Large intestine (tissue), 1 donor: ENCODE measurements around the gene HOXB7. TPM values are rescaled to one million over a fixed set of nuclear protein-coding genes. Genes with fewer than 3 reads are reported as not detected.

Source experiments
- polyA plus RNA-seq: library from polyadenylated mRNA; unstranded; fragments of 120-200 nt; gene quantifications from one replicate; pipeline ENCODE4 v1.2.1, GENCODE V29; 2013

HOXB7 gene
- polyA plus RNA-seq, 1 donor: 3.5 TPM

Other genes starting within 250 kb of the HOXB7 start
- 3.0 TPM for gene SKAP1, start 180.8 kb downstream of the HOXB7 start, polyA plus RNA-seq
- gene HOXB1, start 80.0 kb downstream of the HOXB7 start, polyA plus RNA-seq: 0.07 TPM
- gene HOXB2, start 65.9 kb downstream of the HOXB7 start, polyA plus RNA-seq: 18.6 TPM
- gene HOXB4, start 32.7 kb downstream of the HOXB7 start, polyA plus RNA-seq: 5.9 TPM
- 30.8 TPM for gene HOXB3, start 20.8 kb downstream of the HOXB7 start, polyA plus RNA-seq
- 25.7 TPM for gene HOXB5, start 17.2 kb downstream of the HOXB7 start, polyA plus RNA-seq
- 9.8 TPM for gene HOXB6, start 6.0 kb downstream of the HOXB7 start, polyA plus RNA-seq
- gene HOXB8, start 4.3 kb upstream of the HOXB7 start, polyA plus RNA-seq: 1.8 TPM
- 0.03 TPM for gene HOXB9, start 15.3 kb upstream of the HOXB7 start, polyA plus RNA-seq
- gene PRAC1, start 111.5 kb upstream of the HOXB7 start, polyA plus RNA-seq: not detected
- gene PRAC2, start 112.2 kb upstream of the HOXB7 start, polyA plus RNA-seq: not detected
- not detected for gene HOXB13, start 117.7 kb upstream of the HOXB7 start, polyA plus RNA-seq
- 3.1 TPM for gene TTLL6, start 206.2 kb upstream of the HOXB7 start, polyA plus RNA-seq
- gene CALCOCO2, start 220.0 kb upstream of the HOXB7 start, polyA plus RNA-seq: 159 TPM